Thyroid gland (tissue), 4 donors: ENCODE results near the gene HOXC11. TPM values are rescaled to one million over a fixed set of nuclear protein-coding genes. Genes with fewer than 3 reads are reported as not detected.

Experiments
- DNase-seq, 2 donors: peaks; one replicate each; pipeline ENCODE4 v3.0.0-alpha.2; 2019
- H3K27ac ChIP-seq, 3 donors: fragments of 200-600 bp; sonication (generic); 1 replicate in 2 of 3; 2 replicates in 1 of 3; pipeline ENCODE4 v1.5.1; 2016 to 2019; ENCODE audit warnings: mild to moderate bottlenecking in 1 of 3, moderate library complexity in 1 of 3
- H3K27me3 ChIP-seq: fragments of 200-600 bp; sonication (generic); one replicate; pipeline ENCODE4 v1.5.1; 2019
- H3K36me3 ChIP-seq, 2 donors: fragments of 200-600 bp; sonication (generic); one replicate each; pipeline ENCODE4 v1.5.1; 2016 to 2019
- H3K4me1 ChIP-seq, 2 donors: fragments of 200-600 bp; sonication (generic); one replicate each; pipeline ENCODE4 v1.5.1; 2017 to 2019
- H3K4me3 ChIP-seq, 3 donors: fragments of 200-600 bp; sonication (generic); replicated peaks in 1 of 3; 1 replicate in 2 of 3; 2 replicates in 1 of 3; pipeline ENCODE4 v1.5.1; 2016; ENCODE audit warnings: mild to moderate bottlenecking in 1 of 3
- H3K9me3 ChIP-seq: fragments of 200-600 bp; sonication (generic); one replicate; pipeline ENCODE4 v1.5.1; 2017
- CTCF ChIP-seq, 6 experiments: fragments of 200-600 bp in 3 of 6; fragments of 450-650 bp in 3 of 6; sonication (generic) in 3 of 6; IDR thresholded peaks; one replicate each; pipeline ENCODE4 v1.5.1; 2016 to 2019; ENCODE audit warnings: antibody characterized with exemption in 6 of 6, mild to moderate bottlenecking in 2 of 6, inconsistent platforms in 1 of 6, moderate library complexity in 1 of 6
- POLR2A ChIP-seq, 2 donors: fragments of 450-650 bp; IDR thresholded peaks; one replicate each; pipeline ENCODE4 v1.6.1; 2017; ENCODE audit warnings: antibody characterized with exemption in 2 of 2, mild to moderate bottlenecking in 2 of 2, moderate library complexity in 1 of 2
- WGBS, 2 donors: methylation state at CpG; one replicate each; pipeline ENCODE4 v1.1.5; 2017; 5-methylcytosine and 5-hydroxymethylcytosine counted together
- intact Hi-C: fragments of 100-400 bp; cut with DNase I; formaldehyde crosslinking; loops from one replicate; pipeline ENCODE4 v1.15.1; 2023
- total RNA-seq, 4 donors: library from RNA; depleted of rRNA; stranded (reverse); fragments of >200 nt; gene quantifications; one replicate each; pipeline ENCODE4 v1.2.3, GENCODE V29; 2016

Gene HOXC11
- total RNA-seq, 4 donors from 2014 or later, result not detected

DNA sequence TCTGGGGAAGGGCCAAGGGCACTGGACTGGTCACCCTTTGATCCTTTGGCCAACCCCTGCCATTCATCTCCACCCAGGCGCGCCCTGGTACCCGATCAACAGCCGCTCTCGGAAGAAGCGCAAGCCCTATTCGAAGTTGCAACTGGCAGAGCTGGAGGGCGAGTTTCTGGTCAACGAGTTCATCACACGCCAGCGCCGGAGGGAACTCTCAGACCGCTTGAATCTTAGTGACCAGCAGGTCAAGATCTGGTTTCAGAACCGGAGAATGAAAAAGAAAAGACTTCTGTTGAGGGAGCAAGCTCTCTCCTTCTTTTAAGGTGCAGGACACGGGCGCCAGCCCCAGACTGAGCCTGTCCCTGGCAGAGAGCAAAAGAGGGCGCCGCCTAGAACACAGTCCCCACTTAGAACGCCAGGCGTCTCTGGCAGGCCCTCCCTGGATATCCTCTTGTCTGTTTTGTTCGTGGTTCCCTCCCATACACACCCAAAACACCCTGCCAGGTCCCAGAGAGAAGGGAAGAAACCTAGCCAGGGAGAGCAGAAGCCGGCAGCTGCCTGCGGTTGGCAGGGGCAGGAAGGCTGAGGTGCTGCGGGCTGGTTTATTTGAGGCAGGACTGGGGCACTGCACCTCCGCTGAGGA is 16.6 kb upstream of the HOXC11 start:
- DNase-seq, result no peak
- Histone ChIP-seq H3K36me3 (no peaks in the 10 kb centered on the region), H3K27ac (no peak overlapping the region), H3K27me3 (peaks cover 81% of the 10 kb centered on the region), H3K4me1 (peaks cover 5 to 19% of the 10 kb centered on the region in 2 donors), H3K4me3 (no peak overlapping the region), H3K9me3 (no peaks in the 10 kb centered on the region)
- no peak for TF ChIP-seq POLR2A (IDR thresholded peaks at IDR 0.05)
- TF ChIP-seq CTCF (IDR thresholded peaks at IDR 0.05), result no peak
- 7 to 10% methylated on average over 25 of the region's 25 CpGs for WGBS, 2 donors
- intact Hi-C loops, result no loop called here

GRCh38 chr12:53956914-53957536 is 15.9 kb upstream of the HOXC11 start:
- intact Hi-C loops, result no loop called here
- no peak for DNase-seq
- WGBS, 2 donors, result 11 to 12% methylated on average over 8 to 9 of the region's 11 CpGs

DNA sequence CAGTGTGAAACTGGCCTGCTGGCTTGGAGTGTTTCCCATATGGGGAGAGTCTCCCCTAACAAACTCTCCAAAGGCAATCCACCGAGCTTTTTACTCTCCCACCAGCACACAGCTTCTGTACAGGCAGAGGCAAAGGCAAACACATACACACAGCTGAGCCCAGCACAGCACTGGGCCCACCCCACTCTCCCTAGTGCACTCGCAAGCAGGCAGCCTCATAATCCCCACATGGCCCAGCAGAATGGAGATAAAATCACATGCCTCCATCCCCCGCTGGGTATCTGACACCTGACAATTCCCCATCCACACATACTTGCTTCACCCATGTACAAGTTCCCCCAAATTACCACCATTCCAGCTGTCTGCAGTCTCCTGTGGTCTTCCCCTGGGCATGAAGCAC is 14.8 kb upstream of the HOXC11 start:
- Histone ChIP-seq H3K9me3 (no peaks in the 10 kb centered on the region), H3K4me1 (peaks cover 1 to 17% of the 10 kb centered on the region in 2 donors), H3K36me3 (no peaks in the 10 kb centered on the region), H3K27me3 (peaks cover 88% of the 10 kb centered on the region), H3K4me3 (no peak overlapping the region), H3K27ac (no peak overlapping the region)
- no peak for TF ChIP-seq POLR2A (IDR thresholded peaks at IDR 0.05)
- no peak for TF ChIP-seq CTCF (IDR thresholded peaks at IDR 0.05)
- no peak for DNase-seq
- 11 to 24% methylated on average over 3 of the region's 3 CpGs for whole genome bisulfite sequencing, 2 donors
- intact Hi-C loops, result no loop called here

More at GRCh38 chr12:53956914-53957536, 15.9 kb upstream of the HOXC11 start:
- no peaks in the 10 kb centered on the region for H3K36me3 ChIP-seq
- TF ChIP-seq CTCF (IDR thresholded peaks at IDR 0.05), result no peak
- no peak for TF ChIP-seq POLR2A (IDR thresholded peaks at IDR 0.05)
- H3K9me3 ChIP-seq, result no peaks in the 10 kb centered on the region
- no peak overlapping the region for H3K4me3 ChIP-seq
- H3K27me3 ChIP-seq, result peaks cover 84% of the 10 kb centered on the region
- H3K4me1 ChIP-seq, result peaks cover 5 to 17% of the 10 kb centered on the region in 2 donors
- no peak overlapping the region for H3K27ac ChIP-seq

- intact Hi-C loops, result no loop called here
- H3K4me3 ChIP-seq, result no peak overlapping the region
- H3K36me3 ChIP-seq, result no peaks in the 10 kb centered on the region
- H3K9me3 ChIP-seq, result no peaks in the 10 kb centered on the region
- WGBS, 2 donors, result 11% methylated on average over 4 of the region's 4 CpGs
- peaks cover 0 to 21% of the 10 kb centered on the region in 2 donors for H3K4me1 ChIP-seq
- H3K27ac ChIP-seq, result no peak overlapping the region
- H3K27me3 ChIP-seq, result peaks cover 86% of the 10 kb centered on the region
- no peak for DNase-seq
- TF ChIP-seq CTCF (IDR thresholded peaks at IDR 0.05) (no peak), POLR2A (IDR thresholded peaks at IDR 0.05) (no peak)
These were observed 13.6 kb upstream of the HOXC11 start for GRCh38 chr12:53959314-53959713.
